GM21619 (cell line): Measurements from ENCODE around the gene PMM2.

Experiments
- ATAC-seq: cut with Tn5 transposase; IDR thresholded peaks from one replicate; pipeline ENCODE4 v1.9.1; 2021; ENCODE audit not compliant: unreplicated experiment

PMM2 gene

GRCh38 chr16:8885674-8886592 is 88.3 kb downstream of the PMM2 start:
- ATAC-seq = no peak

- no peak for ATAC-seq
Observed at GRCh38 chr16:8886593-8887430, 89.2 kb downstream of the PMM2 start.

- ATAC-seq = no peak
Observed at GRCh38 chr16:8887431-8887765, 89.8 kb downstream of the PMM2 start.

- ATAC-seq = no peak
Observed at GRCh38 chr16:8887952-8888560, 90.4 kb downstream of the PMM2 start.

- ATAC-seq = no peak
Observed at GRCh38 chr16:8888951-8889892, 91.6 kb downstream of the PMM2 start.

GRCh38 chr16:8889893-8890548 is 92.4 kb downstream of the PMM2 start:
- no peak for ATAC-seq

- ATAC-seq = no peak
Observed at GRCh38 chr16:8890549-8890921, 92.9 kb downstream of the PMM2 start.

- peak; percentile 28 for ATAC-seq
Observed at GRCh38 chr16:8892101-8892575, 94.5 kb downstream of the PMM2 start.

GRCh38 chr16:8893426-8893825 is 95.8 kb downstream of the PMM2 start:
- ATAC-seq = no peak

- no peak for ATAC-seq
Observed at GRCh38 chr16:8893976-8894690, 96.5 kb downstream of the PMM2 start.

GRCh38 chr16:8894736-8895334 is 97.2 kb downstream of the PMM2 start:
- ATAC-seq = no peak

- no peak for ATAC-seq
Observed at GRCh38 chr16:8898660-8899318, 101.2 kb downstream of the PMM2 start.
